Heart left ventricle (tissue), 13 donors: ENCODE measurements around the gene ARHGAP11A.

Experiments used
- CTCF ChIP-seq, 12 donors: fragments of 200-600 bp; sonication (generic) in 4 of 12; IDR thresholded peaks; one replicate each; pipeline versions ENCODE4 v1.5.0 to v1.8.0; 2018 to 2022; ENCODE audit warnings: antibody characterized with exemption in 12 of 12, mild to moderate bottlenecking in 5 of 12
- POLR2A ChIP-seq, 2 donors: fragments of 450-650 bp; IDR thresholded peaks; one replicate each; pipeline ENCODE4 v1.6.1; 2017; ENCODE audit warnings: antibody characterized with exemption in 2 of 2, mild to moderate bottlenecking in 2 of 2, moderate library complexity in 2 of 2
- donor health status: ischemic (EF 13 %, LVEDD 7.1; RV severe dilation, severe dysfunction).
- donor health status: DM: no; HTN: yes; CAD: no.
- donor health status: DM: no; HTN: no; CAD: no.
- donor health status: ischemic (EF 25% LVEDD 6.9; RV normal size, moderate dysfunction).
- donor health status: ischemic (EF 25% LVEDD 5.7; RV mildly dilated, moderate dysfunction).
- donor health status: ischemic (EF 35%, LVEDD 5.7; RV mildly dilated, moderate dysfunction).
- donor health status: nonischemic (EF 11% LVEDD 7.7; RV severe dilation, severe dysfunction).
- donor health status: DM: yes; HTN: yes; CAD: no.
- donor health status: PGD.
- donor health status: ischemic (EF 29% LVEDD 5.4; RV normal size, mild dysfunction).
- donor health status: nonischemic (EF 23%, LVEDD 6.1; RV moderate dilation, normal function).

- no peak for TF ChIP-seq POLR2A (IDR thresholded peaks at IDR 0.05)
- no peak for TF ChIP-seq CTCF (IDR thresholded peaks at IDR 0.05)
Observed at GRCh38 chr15:32685576-32685975, 70.3 kb downstream of the ARHGAP11A start.
